ENCODE data around the gene CD101.

- TF ChIP-seq CTCF (IDR thresholded peaks at IDR 0.05; ENCODE audit: poor library complexity) (no peak), EZH2phosphoT487 (IDR thresholded peaks at IDR 0.05; ENCODE audit: low read depth, severe bottlenecking, unreplicated experiment) (no peak)
Observed at GRCh38 chr1:117084231-117084630, 82.7 kb downstream of the CD101 start.
